DOHH2 (cell line): Measurements from ENCODE around the gene RFTN2.

Source experiments
- H3F3A ChIP-seq: fragments of 200-600 bp; sonication (generic), shearing (Covaris generic); 2 replicates; pipeline ENCODE4 v1.6.0; 2016; ENCODE audit warnings: antibody characterized with exemption, mild to moderate bottlenecking; ENCODE audit not compliant: control insufficient read depth, insufficient read depth
- H3K27ac ChIP-seq: fragments of 200-600 bp; sonication (generic); 2 replicates; pipeline ENCODE4 v1.5.1; 2014; ENCODE audit warnings: low read depth, mild to moderate bottlenecking, low read length, moderate library complexity
- H3K27me3 ChIP-seq: fragments of 200-600 bp; sonication (generic); 2 replicates; pipeline ENCODE4 v1.6.1; 2014; ENCODE audit warnings: mild to moderate bottlenecking, low read length, mixed read lengths; ENCODE audit not compliant: control insufficient read depth
- H3K36me3 ChIP-seq: fragments of 200-600 bp; sonication (generic); 2 replicates; pipeline ENCODE4 v1.6.1; 2014; ENCODE audit warnings: mild to moderate bottlenecking, low read length, moderate library complexity, mixed read lengths; ENCODE audit not compliant: control insufficient read depth
- H3K4me1 ChIP-seq: fragments of 200-600 bp; sonication (generic); 2 replicates; pipeline ENCODE4 v1.6.1; 2014; ENCODE audit warnings: mild to moderate bottlenecking, low read length, mixed read lengths; ENCODE audit not compliant: control insufficient read depth
- H3K4me2 ChIP-seq: fragments of 200-600 bp; sonication (generic); 2 replicates; pipeline ENCODE4 v1.6.0; 2014; ENCODE audit warnings: mild to moderate bottlenecking, low read length, moderate library complexity
- H3K4me3 ChIP-seq: fragments of 200-600 bp; sonication (generic); 2 replicates; pipeline ENCODE4 v1.5.1; 2014; ENCODE audit warnings: mild to moderate bottlenecking, low read length, mixed read lengths
- H3K79me2 ChIP-seq: fragments of 200-600 bp; sonication (generic); 2 replicates; pipeline ENCODE4 v1.6.1; 2014; ENCODE audit warnings: mild to moderate bottlenecking, low read length, mixed read lengths; ENCODE audit not compliant: control insufficient read depth
- H3K9me2 ChIP-seq: fragments of 200-600 bp; sonication (generic); replicated peaks from 2 replicates; pipeline ENCODE4 v1.6.1; 2014; ENCODE audit warnings: mild to moderate bottlenecking, low read length, mixed read lengths; ENCODE audit not compliant: control insufficient read depth
- H3K9me3 ChIP-seq: fragments of 200-600 bp; sonication (generic); 2 replicates; pipeline ENCODE4 v1.6.1; 2014; ENCODE audit warnings: antibody characterized with exemption, low read length, mixed read lengths; ENCODE audit not compliant: control insufficient read depth, insufficient read depth
- H4K20me1 ChIP-seq: fragments of 200-600 bp; sonication (generic); 2 replicates; pipeline ENCODE4 v1.6.0; 2014; ENCODE audit warnings: low read depth, mild to moderate bottlenecking, antibody characterized with exemption, low read length, moderate library complexity; ENCODE audit not compliant: control insufficient read depth, insufficient read depth
- CTCF ChIP-seq: fragments of 200-600 bp; sonication (generic); IDR thresholded peaks from one replicate; pipeline ENCODE4 v1.5.1; 2014; ENCODE audit warnings: antibody characterized with exemption, mild to moderate bottlenecking, low read depth, low read length; ENCODE audit not compliant: poor library complexity, severe bottlenecking
- EZH2phosphoT487 ChIP-seq: fragments of 200-600 bp; sonication (generic); IDR thresholded peaks from 2 replicates; pipeline ENCODE4 v1.6.1; 2017; ENCODE audit warnings: borderline replicate concordance, mild to moderate bottlenecking, antibody characterized with exemption, low read length, moderate library complexity, mixed read lengths

Gene RFTN2

GRCh38 chr2:197548582-197548981, 126.8 kb downstream of the RFTN2 start:
- H4K20me1 ChIP-seq: no peaks in the 10 kb centered on the region
- peaks cover 58% of the 10 kb centered on the region for H3K36me3 ChIP-seq
- H3K9me2 ChIP-seq: no peaks in the 10 kb centered on the region
- TF ChIP-seq EZH2phosphoT487 (no peak), CTCF (no peak)
- H3K4me3 ChIP-seq: no peak overlapping the region
- no peaks in the 10 kb centered on the region for H3F3A ChIP-seq
- H3K79me2 ChIP-seq: peaks cover 6% of the 10 kb centered on the region
- no peaks in the 10 kb centered on the region for H3K4me1 ChIP-seq
- no peaks in the 10 kb centered on the region for H3K9me3 ChIP-seq
- no peak overlapping the region for H3K4me2 ChIP-seq
- no peaks in the 10 kb centered on the region for H3K27me3 ChIP-seq
- H3K27ac ChIP-seq: no peak overlapping the region

GRCh38 chr2:197547163-197547900, 128.1 kb downstream of the RFTN2 start:
- Histone ChIP-seq H3K4me3 (no peak overlapping the region), H3F3A (no peaks in the 10 kb centered on the region), H3K79me2 (peaks cover 9% of the 10 kb centered on the region), H3K36me3 (peaks cover 62% of the 10 kb centered on the region), H3K27me3 (no peaks in the 10 kb centered on the region), H3K9me2 (no peaks in the 10 kb centered on the region), H3K9me3 (no peaks in the 10 kb centered on the region), H3K4me2 (no peak overlapping the region), H4K20me1 (no peaks in the 10 kb centered on the region), H3K4me1 (no peaks in the 10 kb centered on the region), H3K27ac (no peak overlapping the region)
- TF ChIP-seq EZH2phosphoT487: no peak
- no peak for TF ChIP-seq CTCF

- Histone ChIP-seq H3K36me3 (peaks cover 65% of the 10 kb centered on the region), H3K4me3 (no peak overlapping the region), H3K27me3 (no peaks in the 10 kb centered on the region), H3K79me2 (peaks cover 30% of the 10 kb centered on the region), H3K9me2 (no peaks in the 10 kb centered on the region), H3K4me2 (no peak overlapping the region), H3K9me3 (no peaks in the 10 kb centered on the region), H4K20me1 (no peaks in the 10 kb centered on the region), H3F3A (no peaks in the 10 kb centered on the region), H3K27ac (no peak overlapping the region), H3K4me1 (no peaks in the 10 kb centered on the region)
- TF ChIP-seq EZH2phosphoT487: no peak
- no peak for TF ChIP-seq CTCF
These were observed 132.2 kb downstream of the RFTN2 start for GRCh38 chr2:197543206-197543605.
